COLO829 (cell line): ENCODE data around the gene HRH4.

Experiments
- DNase-seq: peaks from one replicate; pipeline ENCODE4 v3.0.0; 2012; ENCODE audit warnings: low spot score

HRH4 gene, protein sequence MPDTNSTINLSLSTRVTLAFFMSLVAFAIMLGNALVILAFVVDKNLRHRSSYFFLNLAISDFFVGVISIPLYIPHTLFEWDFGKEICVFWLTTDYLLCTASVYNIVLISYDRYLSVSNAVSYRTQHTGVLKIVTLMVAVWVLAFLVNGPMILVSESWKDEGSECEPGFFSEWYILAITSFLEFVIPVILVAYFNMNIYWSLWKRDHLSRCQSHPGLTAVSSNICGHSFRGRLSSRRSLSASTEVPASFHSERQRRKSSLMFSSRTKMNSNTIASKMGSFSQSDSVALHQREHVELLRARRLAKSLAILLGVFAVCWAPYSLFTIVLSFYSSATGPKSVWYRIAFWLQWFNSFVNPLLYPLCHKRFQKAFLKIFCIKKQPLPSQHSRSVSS

DNA sequence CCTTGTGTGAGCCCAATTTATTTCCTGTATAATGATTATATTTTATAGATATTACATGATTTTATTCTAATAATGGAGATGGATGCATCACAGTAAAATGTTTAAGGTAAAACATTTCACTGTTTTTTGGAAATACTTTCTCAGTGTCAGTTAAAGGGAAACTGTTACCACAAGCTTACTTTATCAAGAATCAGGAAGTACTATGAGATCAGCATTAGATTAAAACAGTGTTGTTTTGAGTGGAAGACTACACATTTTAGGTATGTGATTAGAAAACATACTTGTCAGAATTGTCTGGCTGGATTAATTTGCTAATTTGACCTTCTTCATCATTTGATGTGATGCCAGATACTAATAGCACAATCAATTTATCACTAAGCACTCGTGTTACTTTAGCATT is at the start of gene HRH4:
Gene HRH4, plus strand, starts transcription at position 250 of the 400 bp plus-strand sequence. Its CDS starts 92 bp downstream, at position 342.
- no peak for DNase-seq

DNA sequence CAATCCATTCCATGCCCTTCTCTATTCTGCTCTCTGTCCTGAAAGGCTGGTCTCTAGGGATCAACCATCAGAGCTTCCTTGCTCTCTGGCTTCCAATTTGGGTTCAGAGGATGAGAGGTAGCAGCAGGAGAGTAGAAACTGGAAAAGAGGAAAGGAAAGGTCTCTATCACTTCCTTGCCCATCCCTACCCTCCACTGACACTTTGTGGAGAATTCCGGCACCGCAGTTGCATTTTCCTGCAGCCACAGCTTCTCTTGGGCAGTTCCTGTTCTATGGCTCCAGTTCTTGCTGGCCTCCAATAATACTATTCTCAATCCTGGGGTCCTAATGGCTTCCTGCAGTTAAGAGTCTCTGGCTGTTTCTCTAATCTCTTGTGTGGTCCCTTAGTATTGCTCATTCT is 47.3 kb upstream of the HRH4 start:
- no peak for DNase-seq

DNA sequence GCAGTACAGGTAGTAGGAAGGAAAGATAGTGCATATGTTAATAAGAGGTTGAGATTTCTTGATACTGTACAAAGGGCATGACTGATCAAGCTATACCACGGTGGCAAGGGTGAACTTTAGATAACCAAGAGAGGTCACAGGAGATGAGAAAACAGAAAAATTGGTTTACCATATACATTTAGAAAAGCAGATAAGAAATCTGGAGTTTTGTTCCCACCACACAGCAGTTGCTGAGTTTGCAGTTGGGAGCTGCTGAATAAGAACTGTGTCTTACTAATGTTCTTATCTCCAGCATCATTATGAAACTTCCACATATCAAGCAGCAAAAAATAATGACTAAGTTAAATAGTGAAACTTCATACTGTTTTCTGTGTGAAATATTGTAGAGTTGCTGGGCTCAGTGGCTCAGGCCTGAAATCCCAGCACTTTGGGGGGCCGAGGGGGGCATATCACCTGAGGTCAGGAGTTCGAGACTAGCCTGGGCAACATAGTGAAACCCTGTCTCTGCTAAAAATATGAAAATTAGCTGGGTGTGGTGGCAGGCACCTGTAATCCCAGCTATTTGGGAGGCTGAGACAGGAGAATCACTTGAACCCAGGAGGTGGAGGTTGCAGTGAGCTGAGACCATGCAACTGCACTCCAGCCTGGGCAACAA is 46.0 kb upstream of the HRH4 start:
- DNase-seq, result no peak

DNA sequence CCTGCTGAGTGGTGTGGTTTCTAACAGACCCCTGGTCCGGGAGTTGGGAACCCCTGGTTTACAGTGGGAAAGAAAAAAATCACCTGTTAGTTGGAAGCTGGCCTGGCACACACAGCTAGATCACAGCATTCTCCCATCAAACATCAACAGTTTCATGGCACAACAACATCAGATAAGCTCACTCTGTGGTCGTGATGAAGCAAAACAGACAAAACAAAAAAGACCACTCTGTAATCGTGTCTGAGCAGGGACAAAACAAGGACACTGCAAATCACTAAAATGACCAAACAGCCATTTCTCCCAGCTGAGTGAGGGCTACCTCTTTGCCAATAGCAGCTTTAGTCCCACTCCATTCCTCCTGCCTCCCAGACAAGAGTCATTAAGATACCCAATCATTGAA is 43.0 kb upstream of the HRH4 start:
- DNase-seq, result no peak

DNA sequence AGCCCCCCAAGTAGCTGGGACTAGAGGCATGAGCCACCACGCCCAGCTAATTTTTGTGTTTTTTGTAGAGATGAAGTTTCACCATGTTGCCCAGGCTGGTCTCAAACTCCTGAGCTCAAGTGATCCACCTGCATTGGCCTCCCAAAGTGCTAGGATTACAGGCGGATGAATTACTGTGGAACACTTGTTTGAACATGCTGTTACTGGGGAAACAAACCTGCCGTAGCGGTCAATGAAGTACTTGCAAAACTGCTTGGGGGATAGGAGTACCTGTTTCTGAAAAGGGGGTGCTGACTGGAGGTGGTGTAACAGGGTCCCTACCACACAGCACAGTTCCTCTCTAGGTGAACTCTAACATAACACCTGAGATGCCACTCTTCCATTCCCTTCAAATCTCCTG is 39.9 kb upstream of the HRH4 start:
- no peak for DNase-seq

DNA sequence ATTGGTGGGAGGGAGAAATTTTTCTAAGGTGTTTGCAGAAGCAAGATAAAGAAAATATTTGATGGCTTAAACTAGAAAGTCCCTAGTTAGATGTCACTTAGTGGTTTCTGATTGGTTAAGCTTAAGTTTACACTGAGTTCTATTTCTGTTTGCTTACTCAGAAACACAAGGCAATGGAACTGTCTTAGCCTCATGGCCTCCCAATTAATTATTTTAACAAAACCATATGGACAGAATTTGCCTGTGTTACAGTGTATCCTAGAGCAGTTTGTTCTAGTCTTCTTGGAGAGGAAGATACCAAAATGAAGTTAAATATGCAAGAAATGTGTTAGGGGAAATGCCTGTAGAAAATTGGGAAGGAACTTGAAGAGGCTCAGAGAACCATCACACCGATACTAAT is 38.6 kb upstream of the HRH4 start:
- DNase-seq, result no peak

DNA sequence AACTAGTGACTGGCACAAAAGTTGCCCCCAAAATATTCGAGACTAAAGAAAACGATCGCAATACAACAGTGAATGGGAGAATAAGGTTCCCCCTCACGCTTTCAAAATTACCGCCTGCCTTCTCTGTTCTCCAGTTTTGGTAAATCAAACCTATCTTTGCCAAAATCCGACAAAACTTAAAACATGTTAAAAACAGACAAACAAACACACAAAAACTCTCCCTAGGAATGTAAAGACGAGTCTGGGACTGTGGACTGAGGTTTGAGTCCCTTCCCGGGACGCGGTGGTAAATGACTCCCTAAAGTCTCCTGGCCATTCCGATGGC is 34.4 kb upstream of the HRH4 start:
- no peak for DNase-seq

DNA sequence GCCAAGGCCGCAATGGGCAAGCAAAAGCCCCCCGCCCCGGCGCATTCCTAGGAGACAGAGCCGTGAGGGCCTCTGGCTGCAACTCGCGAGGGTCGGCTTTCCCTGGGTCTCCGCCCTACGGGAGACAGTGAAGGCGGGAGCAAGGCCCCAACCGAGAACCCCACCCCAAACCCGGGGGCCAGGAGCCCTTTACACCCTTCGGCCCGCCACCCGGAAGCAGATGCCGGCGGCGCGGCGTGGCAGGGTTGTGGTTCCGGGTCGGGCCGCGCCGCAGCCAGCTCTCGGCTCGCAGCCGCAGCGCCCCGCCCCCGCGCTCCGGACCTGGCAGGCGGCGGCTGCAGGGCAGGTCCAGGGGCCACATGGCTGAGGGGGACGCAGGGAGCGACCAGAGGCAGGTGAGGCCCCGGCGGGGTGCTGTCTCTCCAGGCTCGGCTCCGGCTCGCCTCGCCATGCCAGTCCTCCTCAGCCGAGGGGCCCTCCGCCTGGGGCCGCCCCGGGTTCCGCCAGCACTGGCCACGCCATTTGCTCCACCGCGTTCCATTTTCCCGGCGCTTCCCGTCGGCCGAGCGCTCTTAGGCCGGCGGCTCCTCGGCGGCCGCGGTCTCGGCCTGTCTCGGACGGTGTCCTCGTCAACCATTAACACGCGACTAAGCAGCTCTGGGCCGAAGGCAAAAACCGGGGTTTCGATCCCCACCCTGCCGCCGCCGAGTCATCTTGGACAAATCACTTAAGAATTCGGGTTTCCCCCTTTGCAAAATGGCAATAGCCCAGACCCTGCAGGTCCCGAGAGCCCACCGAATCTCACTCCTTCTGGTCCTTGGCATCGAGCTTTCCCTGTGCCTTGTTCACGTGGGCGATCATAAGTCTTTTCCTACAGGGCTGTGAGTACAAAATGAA is 33.8 kb upstream of the HRH4 start, which contains the start of gene IMPACT:
Gene IMPACT, plus strand, starts transcription at position 273 of the 897 bp plus-strand sequence. Its CDS starts 87 bp downstream, at position 360.
- DNase-seq, result peak; percentile 63

DNA sequence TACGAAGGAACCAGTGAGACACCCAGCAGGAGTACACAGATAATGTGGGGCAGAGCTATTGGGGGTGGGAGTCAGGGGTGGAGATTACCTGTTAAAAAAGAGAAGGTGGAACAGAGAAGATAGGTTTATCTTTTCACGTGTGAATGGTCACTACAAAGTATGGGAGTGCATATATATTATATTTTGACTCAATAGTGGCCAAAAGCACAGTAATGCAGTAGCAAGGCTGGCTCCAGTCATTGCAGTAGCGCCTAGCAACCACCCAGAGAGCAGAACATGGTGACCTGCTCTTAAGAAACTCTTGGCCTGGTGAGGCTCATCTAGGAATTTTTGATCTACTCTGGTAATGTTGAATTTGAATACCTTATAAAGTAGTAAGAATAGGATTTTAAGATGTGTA is 33.0 kb upstream of the HRH4 start:
- DNase-seq, result no peak

DNA sequence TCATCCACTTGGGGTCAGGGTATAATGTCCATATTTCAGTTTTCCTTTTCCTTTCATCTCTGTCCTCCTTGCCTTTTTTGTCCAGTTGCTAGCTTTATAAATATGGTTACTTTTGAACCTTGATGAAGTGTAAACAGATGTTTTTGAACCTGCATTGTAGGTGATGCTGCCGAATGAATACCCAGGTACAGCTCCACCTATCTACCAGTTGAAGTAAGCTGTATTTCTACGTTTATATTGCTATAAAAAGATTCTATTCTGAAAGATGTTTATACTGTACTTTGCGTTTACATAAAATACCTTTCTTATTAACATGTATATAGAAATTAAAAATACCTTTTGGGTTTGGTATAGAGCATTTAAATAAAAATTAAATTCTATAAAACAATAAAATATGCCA is 31.7 kb upstream of the HRH4 start:
- no peak for DNase-seq

DNA sequence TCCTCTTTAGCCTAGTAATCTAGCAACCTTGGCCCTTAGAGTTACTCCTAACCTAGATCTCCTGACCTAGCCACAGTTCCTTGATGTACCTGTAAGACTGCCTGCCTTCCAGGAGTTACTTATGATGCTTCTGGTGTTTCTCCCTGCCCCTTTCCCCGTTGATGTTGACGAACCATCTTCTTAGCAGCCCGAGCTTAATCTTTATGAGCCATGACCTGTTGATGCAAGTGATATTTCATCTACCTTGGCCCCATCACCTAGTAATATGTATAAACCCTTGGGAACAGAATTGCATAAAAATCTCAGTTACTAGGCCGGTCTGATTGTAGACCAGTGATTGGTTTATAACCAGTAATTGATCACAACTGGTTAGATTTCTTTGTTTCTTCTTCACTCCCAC is 31.2 kb upstream of the HRH4 start:
- DNase-seq, result no peak

DNA sequence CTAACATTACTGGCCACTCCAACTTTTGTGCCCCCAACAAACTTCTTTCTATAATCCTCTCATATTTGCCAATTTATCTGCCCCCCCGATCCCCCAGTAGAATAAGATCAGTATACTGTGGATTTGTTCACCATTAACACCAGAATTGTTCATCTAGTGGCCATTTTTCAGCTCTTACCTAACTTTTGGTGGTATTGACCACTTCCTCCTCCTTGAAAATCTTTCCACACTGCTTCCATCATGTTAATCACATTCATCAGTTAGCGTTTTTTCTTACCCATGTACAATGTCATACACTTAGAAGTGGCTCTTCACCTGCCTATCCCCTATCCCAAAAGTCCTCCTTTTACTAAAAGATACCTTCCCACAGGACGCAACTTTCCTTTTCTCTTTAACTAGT is 27.8 kb upstream of the HRH4 start:
- no peak for DNase-seq

DNA sequence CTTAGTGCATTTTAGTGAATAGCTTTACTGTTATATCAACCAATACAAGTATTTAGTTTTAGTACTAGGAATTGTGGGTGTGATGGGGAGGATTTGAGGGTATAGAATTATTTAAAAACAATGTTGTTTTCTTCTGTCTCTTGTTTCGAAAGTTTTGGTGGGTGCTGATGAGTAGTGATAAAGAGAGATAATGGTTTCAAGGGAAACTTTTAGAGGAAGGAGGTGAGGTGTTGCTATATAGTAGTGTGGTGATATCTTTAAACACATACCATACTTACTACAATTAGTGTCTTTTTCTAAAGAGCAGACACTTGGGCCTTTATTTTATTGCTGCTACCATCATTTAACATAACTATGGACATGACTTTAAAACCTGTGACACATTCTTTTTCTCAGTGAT is 23.5 kb upstream of the HRH4 start:
- DNase-seq, result no peak

DNA sequence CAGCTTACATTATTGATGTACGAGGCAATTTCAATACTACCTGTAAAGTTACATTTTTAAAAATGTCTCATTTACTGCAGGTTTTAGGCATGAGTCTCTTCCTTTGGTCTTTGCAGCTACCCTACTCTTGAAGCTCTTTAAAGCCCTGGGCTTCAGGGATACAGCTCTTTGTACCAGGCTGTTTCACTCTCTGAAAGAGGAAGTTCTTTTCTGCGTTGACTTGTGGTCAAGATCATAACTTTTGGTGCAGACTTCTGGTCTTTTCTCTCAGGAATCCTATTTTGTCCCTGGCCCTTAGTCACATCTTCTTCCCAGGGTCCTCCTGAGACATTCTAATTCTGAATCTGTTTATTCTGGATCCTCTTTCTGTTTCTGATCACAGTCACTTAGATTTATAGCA is 16.6 kb upstream of the HRH4 start:
- no peak for DNase-seq

DNA sequence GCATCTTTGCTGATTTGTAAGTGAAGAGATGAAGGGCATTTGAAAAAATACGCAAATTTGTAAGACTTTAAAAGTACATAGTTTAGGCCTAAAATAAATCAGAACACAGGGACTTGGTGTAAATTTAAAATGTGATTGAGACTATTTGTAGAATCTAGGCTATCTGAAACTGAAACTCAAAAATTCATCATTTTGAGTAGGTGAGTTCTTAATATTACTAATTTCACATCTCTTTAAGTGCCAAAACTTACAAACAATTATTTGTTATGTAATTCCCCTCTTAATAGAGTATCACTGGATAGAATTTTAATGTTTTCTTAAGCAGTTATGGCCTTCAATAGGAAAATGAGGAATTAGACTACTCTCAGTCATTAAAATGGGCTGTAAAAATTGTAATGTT is 14.0 kb upstream of the HRH4 start:
- DNase-seq, result no peak

DNA sequence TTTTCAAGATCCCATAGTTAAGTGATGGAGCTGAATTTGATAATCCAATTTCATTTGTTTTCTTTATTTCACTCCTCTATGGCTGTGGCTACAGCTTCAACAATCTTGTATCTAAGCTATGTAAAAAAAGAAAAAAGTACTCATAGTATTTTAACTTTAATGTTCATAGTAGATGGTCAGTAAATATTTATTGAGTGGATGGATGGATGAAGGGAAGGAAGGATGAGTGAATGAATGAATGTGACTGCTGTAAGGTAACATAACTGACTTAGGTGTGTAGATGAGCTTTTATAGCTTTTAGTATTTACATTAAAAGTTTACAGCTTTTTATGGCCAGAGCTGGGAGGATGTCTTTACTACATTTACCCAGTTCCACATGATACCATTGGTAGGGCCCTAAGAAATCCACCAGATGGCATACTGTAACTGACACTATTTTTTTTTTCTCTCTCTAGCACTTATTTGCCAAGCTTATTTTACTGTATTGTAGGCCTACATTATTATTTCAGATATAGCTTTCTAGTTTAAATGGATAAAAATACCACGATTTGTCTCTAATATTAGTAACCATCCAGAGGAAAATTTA is 13.4 kb upstream of the HRH4 start:
- DNase-seq, result no peak

DNA sequence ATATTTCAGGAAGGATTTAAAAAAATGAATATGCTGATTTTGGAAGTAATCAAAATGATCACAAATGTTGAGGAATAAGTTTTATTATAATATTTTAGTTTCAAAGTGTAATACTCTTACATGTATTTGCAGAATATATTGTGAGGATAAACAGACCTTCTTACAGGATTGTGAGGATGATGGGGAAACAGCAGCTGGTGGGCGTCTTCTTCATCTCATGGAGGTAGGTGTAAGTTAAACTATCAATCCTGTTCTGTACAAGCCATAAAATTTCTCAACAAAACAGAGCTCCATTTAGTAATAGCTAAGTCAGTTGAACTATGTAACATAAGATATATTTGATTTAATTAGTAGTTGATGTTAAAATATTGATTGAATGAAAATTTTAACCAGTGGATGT is 12.5 kb upstream of the HRH4 start:
- no peak for DNase-seq

DNA sequence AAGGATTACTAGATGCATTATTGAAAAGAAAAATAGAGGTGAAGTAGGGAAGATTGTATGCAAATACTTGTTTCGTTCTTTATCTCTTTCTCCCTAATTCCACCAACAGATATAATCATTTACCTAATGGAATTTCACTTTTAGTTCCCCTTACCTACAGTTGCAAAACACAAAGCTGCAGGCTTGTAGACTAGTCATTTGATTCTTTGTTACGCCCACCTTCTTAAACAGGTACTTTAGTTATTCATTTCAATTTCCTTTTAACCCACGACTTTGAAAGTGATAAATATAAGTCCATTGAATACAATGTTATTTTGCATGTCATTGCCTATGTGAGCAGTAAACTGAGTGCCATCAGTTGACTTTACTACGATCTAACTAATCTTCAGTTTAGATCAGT is 3.9 kb upstream of the HRH4 start:
- DNase-seq, result no peak

DNA sequence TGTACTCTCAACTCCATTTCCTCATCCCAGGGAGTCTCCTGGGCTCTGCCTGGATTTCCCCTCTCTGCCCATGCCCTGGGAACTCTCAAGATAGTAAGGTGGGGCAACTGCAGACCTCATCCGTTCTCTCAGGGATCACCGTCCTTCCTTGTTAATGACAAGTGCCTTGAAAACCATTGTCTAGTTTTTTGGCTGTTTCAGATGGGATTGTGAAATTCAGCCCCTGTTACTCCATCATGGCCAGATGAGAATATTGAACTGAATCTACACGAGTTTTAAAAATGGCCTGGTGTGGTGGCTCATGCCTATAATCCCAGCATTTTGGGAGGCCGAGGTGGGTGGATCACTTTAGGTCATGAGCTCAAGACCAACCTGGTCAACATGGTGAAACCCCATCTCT is 665 bp upstream of the HRH4 start:
- no peak for DNase-seq

DNA sequence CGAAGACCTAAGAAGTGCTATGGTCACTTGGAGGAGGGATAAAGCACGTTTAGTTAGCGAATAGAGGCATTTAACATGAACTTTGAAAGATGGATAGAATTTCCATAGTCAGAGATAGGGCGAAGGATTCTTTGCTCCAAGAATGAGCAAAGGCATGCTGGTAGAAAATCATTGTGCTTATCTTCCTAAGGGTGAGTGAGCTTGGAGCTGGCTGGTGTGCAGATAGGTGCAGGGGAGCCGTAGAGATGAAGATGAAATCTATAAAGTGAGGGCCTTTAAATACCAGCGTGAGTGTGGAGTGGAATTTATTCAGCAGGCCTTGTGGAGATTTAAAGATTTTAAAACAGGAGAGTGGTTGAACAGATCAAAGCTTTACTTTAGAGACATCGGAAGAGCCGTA is 1.6 kb downstream of the HRH4 start:
- no peak for DNase-seq

DNA sequence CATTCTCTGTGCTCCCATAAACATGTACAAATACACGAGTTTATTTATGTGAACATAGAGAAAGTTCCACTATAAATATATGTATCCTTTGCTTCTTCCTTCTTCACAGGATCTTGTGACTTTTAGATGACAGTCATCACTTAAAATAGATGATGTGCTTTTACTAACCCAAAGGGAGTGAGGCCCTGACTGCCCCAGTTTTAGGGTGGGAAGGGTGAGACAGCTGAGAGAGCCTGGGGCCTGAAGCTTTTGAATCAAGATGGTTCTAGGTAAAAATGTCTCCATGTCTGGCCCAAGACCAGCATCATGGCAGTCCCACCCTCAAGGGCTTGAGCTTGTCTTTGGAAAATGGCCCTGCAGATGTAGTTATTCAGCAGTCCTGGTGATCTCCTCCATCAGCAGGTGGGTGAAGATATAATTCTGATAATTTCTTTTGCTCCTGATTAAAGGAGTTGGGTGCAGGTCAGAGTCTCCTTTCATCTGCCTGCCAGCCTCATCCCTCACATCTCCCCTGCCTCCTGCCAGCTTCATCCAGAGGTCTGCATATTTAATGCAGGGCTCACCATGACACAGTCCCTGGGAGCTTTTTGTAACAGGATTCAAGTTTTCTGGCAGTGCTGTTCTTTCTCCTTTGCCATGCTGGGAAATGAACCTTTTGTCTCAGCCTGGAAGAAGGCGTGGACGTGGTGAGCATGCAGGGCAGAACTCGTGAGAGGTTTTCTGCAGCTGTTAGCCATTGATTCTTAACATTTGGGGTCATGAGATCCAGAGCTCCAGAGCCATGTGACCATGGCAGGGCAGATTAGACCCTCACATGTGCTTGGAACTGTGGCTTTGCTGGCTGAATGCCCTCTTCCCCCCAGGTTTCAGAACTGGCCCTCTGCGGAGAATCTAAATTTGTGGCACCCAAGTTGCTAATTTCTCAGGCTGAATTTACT is 2.7 kb downstream of the HRH4 start:
- DNase-seq, result no peak
